IMR-90 (cell line): ENCODE data around the gene EREG. TPM values are rescaled to one million over a fixed set of nuclear protein-coding genes. Genes with fewer than 3 reads are reported as not detected.

Experiments used
- ATAC-seq: fragments of 200-7000 bp; cut with Tn5 transposase; 2 replicates; pipeline ENCODE4 v1.9.1; 2020; ENCODE audit warnings: low read depth, mild to moderate bottlenecking, moderate library complexity
- BruUV-seq: library from RNA; stranded (reverse); fragments of 400-500 nt; replicated peaks from 2 replicates; lab custom pipeline; 2021; lab: Mats Ljungman, UMichigan
- CTCF ChIA-PET: fragments of 300-600 bp; formaldehyde crosslinking; extraction: SDS; loops from one replicate; lab custom pipeline; 2021; ENCODE audit warnings: antibody characterized with exemption; lab: Yijun Ruan, JAX
- POLR2A ChIA-PET: fragments of 300-600 bp; sonication (Branson Sonifier 250); formaldehyde crosslinking; loops from one replicate; lab custom pipeline; 2022; ENCODE audit warnings: antibody characterized with exemption; ENCODE audit not compliant: unreplicated experiment; lab: Charles Lee
- DNase-seq: peaks from one replicate; pipeline ENCODE4 v3.0.0; 2013
- H2AFZ ChIP-seq: replicated peaks from 2 replicates; pipeline ENCODE3; 2013; ENCODE audit warnings: low read length, mild to moderate bottlenecking; ENCODE audit not compliant: poor library complexity
- H2AK5ac ChIP-seq: 2 replicates; pipeline ENCODE4 v1.6.1; 2013; ENCODE audit warnings: low read depth, low read length, inconsistent platforms
- H2AK9ac ChIP-seq: replicated peaks from 2 replicates; pipeline ENCODE3; 2013; ENCODE audit warnings: mild to moderate bottlenecking, low read depth, low read length, moderate library complexity; ENCODE audit not compliant: poor library complexity
- H2BK120ac ChIP-seq: 2 replicates; pipeline ENCODE4 v1.6.1; 2013; ENCODE audit warnings: low read depth, low read length, inconsistent platforms
- H2BK15ac ChIP-seq: 3 replicates; pipeline ENCODE4 v1.6.1; 2013; ENCODE audit warnings: low read depth, low read length, inconsistent platforms
- H2BK20ac ChIP-seq: 2 replicates; pipeline ENCODE4 v1.6.1; 2013; ENCODE audit warnings: low read depth, mild to moderate bottlenecking, inconsistent platforms, low read length, moderate library complexity
- H2BK5ac ChIP-seq: 2 replicates; pipeline ENCODE4 v1.6.1; 2013; ENCODE audit warnings: mild to moderate bottlenecking, low read depth, low read length, inconsistent platforms; ENCODE audit not compliant: poor library complexity, severe bottlenecking
- H3K14ac ChIP-seq: replicated peaks from 2 replicates; pipeline ENCODE4 v1.6.1; 2013; ENCODE audit warnings: low read depth, low read length, inconsistent platforms
- H3K18ac ChIP-seq: 2 replicates; pipeline ENCODE4 v1.6.1; 2013; ENCODE audit warnings: low read depth, low read length, control low read depth
- H3K23ac ChIP-seq: 2 replicates; pipeline ENCODE4 v1.6.1; 2013; ENCODE audit warnings: low read depth, low read length, inconsistent platforms
- H3K27ac ChIP-seq: 2 replicates; pipeline ENCODE4 v1.5.1; 2013; ENCODE audit warnings: mild to moderate bottlenecking, control low read depth, low read length; ENCODE audit not compliant: insufficient read depth
- H3K27me3 ChIP-seq: 2 replicates; pipeline ENCODE4 v1.6.1; 2013; ENCODE audit warnings: low read length; ENCODE audit not compliant: control insufficient read depth, insufficient read depth
- H3K36me3 ChIP-seq: 2 replicates; pipeline ENCODE4 v1.6.1; 2013; ENCODE audit warnings: low read length, mixed read lengths; ENCODE audit not compliant: control insufficient read depth, insufficient read depth
- H3K4ac ChIP-seq: 2 replicates; pipeline ENCODE4 v1.6.1; 2013; ENCODE audit warnings: low read depth, low read length, inconsistent platforms
- H3K4me1 ChIP-seq: 2 replicates; pipeline ENCODE4 v1.6.1; 2013; ENCODE audit warnings: low read length, mixed read lengths; ENCODE audit not compliant: control insufficient read depth, insufficient read depth
- H3K4me2 ChIP-seq: 2 replicates; pipeline ENCODE4 v1.6.1; 2013; ENCODE audit warnings: low read depth, mild to moderate bottlenecking, control low read depth, low read length, moderate library complexity
- H3K4me3 ChIP-seq: 2 replicates; pipeline ENCODE4 v1.5.1; 2013; ENCODE audit warnings: low read depth, mild to moderate bottlenecking, control low read depth, low read length, moderate library complexity; ENCODE audit not compliant: insufficient read depth
- H3K56ac ChIP-seq: 2 replicates; pipeline ENCODE4 v1.6.1; 2013; ENCODE audit warnings: low read length, inconsistent platforms; ENCODE audit not compliant: insufficient read depth; ENCODE audit errors: extremely low read depth
- H3K79me1 ChIP-seq, 2 experiments: 2 replicates each; pipeline ENCODE4 v1.6.1; 2013; ENCODE audit warnings: low read length in 2 of 2, inconsistent platforms in 1 of 2, low read depth in 1 of 2
- H3K9ac ChIP-seq: 2 replicates; pipeline ENCODE4 v1.6.1; 2013; ENCODE audit warnings: low read depth, low read length, control low read depth
- H3K9me1 ChIP-seq: 2 replicates; pipeline ENCODE4 v1.6.1; 2013; ENCODE audit warnings: low read length, inconsistent platforms; ENCODE audit not compliant: insufficient read depth
- H3K9me3 ChIP-seq: 2 replicates; pipeline ENCODE4 v1.6.1; 2013; ENCODE audit warnings: low read length; ENCODE audit not compliant: control insufficient read depth, insufficient read depth
- H4K20me1 ChIP-seq: 2 replicates; pipeline ENCODE4 v1.6.1; 2013; ENCODE audit warnings: low read length, inconsistent platforms; ENCODE audit not compliant: insufficient read depth
- H4K5ac ChIP-seq: 2 replicates; pipeline ENCODE4 v1.6.1; 2013; ENCODE audit warnings: mild to moderate bottlenecking, low read depth, low read length, control low read depth
- H4K8ac ChIP-seq, 2 experiments: 2 replicates each; pipeline ENCODE4 v1.6.1; 2013; ENCODE audit warnings: low read depth in 2 of 2, low read length in 2 of 2, control low read depth in 1 of 2, inconsistent platforms in 1 of 2
- H4K91ac ChIP-seq: 2 replicates; pipeline ENCODE4 v1.6.1; 2013; ENCODE audit warnings: low read depth, low read length, inconsistent platforms; ENCODE audit not compliant: insufficient read depth
- BHLHE40 ChIP-seq: fragments of 150-350 bp; IDR thresholded peaks from 2 replicates; pipeline ENCODE4 v1.6.1; 2016; ENCODE audit warnings: mild to moderate bottlenecking, low read depth, low read length
- CHD1 ChIP-seq: IDR thresholded peaks from 2 replicates; pipeline ENCODE4 v1.6.1; 2012; ENCODE audit warnings: low read depth, low read length, improper control_type of control experiment
- CTCF ChIP-seq: conservative IDR thresholded peaks from 2 replicates; pipeline ENCODE4 v1.5.1; 2012; ENCODE audit warnings: mild to moderate bottlenecking, low read depth, low read length, improper control_type of control experiment
- POLR2A ChIP-seq: IDR thresholded peaks from 2 replicates; pipeline ENCODE4 v1.6.1; 2012; ENCODE audit warnings: mild to moderate bottlenecking, low read depth, low read length
- RAD21 ChIP-seq: IDR thresholded peaks from 2 replicates; pipeline ENCODE4 v1.6.1; 2012; ENCODE audit warnings: low read length, improper control_type of control experiment
- RCOR1 ChIP-seq: IDR thresholded peaks from 2 replicates; pipeline ENCODE4 v1.6.1; 2012; ENCODE audit warnings: mild to moderate bottlenecking, low read length, improper control_type of control experiment; ENCODE audit not compliant: insufficient replicate concordance
- RFX5 ChIP-seq: IDR thresholded peaks from 2 replicates; pipeline ENCODE4 v1.8.0; 2012; ENCODE audit warnings: low read depth, mild to moderate bottlenecking, low read length, moderate library complexity
- SMC3 ChIP-seq: fragments of 150-350 bp; IDR thresholded peaks from 2 replicates; pipeline ENCODE4 v1.6.1; 2016; ENCODE audit warnings: low read depth, mild to moderate bottlenecking, antibody characterized with exemption, low read length, moderate library complexity
- WGBS, 2 experiments: methylation state at CpG; one replicate each; pipeline versions ENCODE4 v1.1.5 to v1.1.7; 2013; ENCODE audit warnings: missing lambda C conversion rate in 2 of 2; ENCODE audit not compliant: insufficient read length in 1 of 2; ENCODE audit errors: extremely low coverage in 2 of 2; 5-methylcytosine and 5-hydroxymethylcytosine counted together
- dilution Hi-C: fragments of 300-500 bp; cut with HindIII; formaldehyde crosslinking; loops from one replicate; pipeline ENCODE4 v1.14.3; 2018; ENCODE audit warnings: low sequenced_read_pairs; ENCODE audit not compliant: unreplicated experiment
- in situ Hi-C: fragments of 300-500 bp; cut with MboI; formaldehyde crosslinking; loops from 3 replicates; pipeline ENCODE4 v1.14.3; 2019; ENCODE audit warnings: low sequenced_read_pairs, inconsistent platforms, mixed read lengths
- intact Hi-C: fragments of 100-400 bp; cut with micrococcal nuclease; formaldehyde crosslinking; loops from 2 replicates; pipeline ENCODE4 v1.10.0; 2022
- polyA plus RNA-seq, 3 experiments: library from polyadenylated mRNA; depleted of rRNA; stranded (reverse); fragments of >200 nt; gene quantifications; 2 replicates each; pipeline ENCODE4 v1.2.3, GENCODE V29; 2012; ENCODE audit warnings: low replicate concordance in 1 of 3
- total RNA-seq: library from RNA; depleted of rRNA; stranded (reverse); fragments of >200 nt; gene quantifications from 2 replicates; pipeline ENCODE4 v1.2.3, GENCODE V29; 2012

The EREG gene
- total and polyA plus RNA-seq, 2 of the 4 experiments (the other 2 are of a cell fraction), result 0.26 to 0.36 TPM

GRCh38 chr4:74370912-74371311 lies 6.0 kb downstream of the EREG start:
- H4K5ac ChIP-seq, result no peak overlapping the region
- H3K23ac ChIP-seq, result no peak overlapping the region
- H2AK5ac ChIP-seq, result no peak overlapping the region
- dilution Hi-C loops, result no loop called here
- DNase-seq, result peak; percentile 64
- no CpG with 5 or more reads among the region's 1 CpG for WGBS, 2 experiments
- H2AK9ac ChIP-seq, result no peak overlapping the region
- H3K18ac ChIP-seq, result no peak overlapping the region
- no peaks in the 10 kb centered on the region for H3K4me1 ChIP-seq
- no peak overlapping the region for H2BK15ac ChIP-seq
- ATAC-seq, result peak; percentile 99
- H4K91ac ChIP-seq, result no peak overlapping the region
- POLR2A ChIA-PET, result no interaction called here
- no peak overlapping the region for H2BK120ac ChIP-seq
- H2BK5ac ChIP-seq, result no peak overlapping the region
- H3K9ac ChIP-seq, result no peak overlapping the region
- no peak overlapping the region for H2AFZ ChIP-seq
- no peak overlapping the region for H2BK20ac ChIP-seq
- no peaks in the 10 kb centered on the region for H4K20me1 ChIP-seq
- no peaks in the 10 kb centered on the region; the same call in 1 of the 2 replicates for H3K36me3 ChIP-seq
- H3K9me1 ChIP-seq, result no peaks in the 10 kb centered on the region
- H3K14ac ChIP-seq, result no peak overlapping the region
- H3K9me3 ChIP-seq, result no peaks in the 10 kb centered on the region
- in situ Hi-C loops, result loop anchor here (5.0 kb wide), 1 partner anchor 301 kb away; no protein-coding TSS in a partner anchor
- H3K27me3 ChIP-seq, result no peaks in the 10 kb centered on the region
- H3K4ac ChIP-seq, result no peak overlapping the region
- intact Hi-C loops, result loop anchor here (1.0 to 2.0 kb wide), 3 partner anchors 50 to 304 kb away; no protein-coding TSS in a partner anchor
- no peaks in the 10 kb centered on the region for H3K79me1 ChIP-seq
- BruUV-seq, result no TSS peak
- H4K8ac ChIP-seq, result no peak overlapping the region
- H3K56ac ChIP-seq, result no peak overlapping the region
- H3K27ac ChIP-seq, result no peak overlapping the region
- H3K4me3 ChIP-seq, result no peak overlapping the region
- CTCF ChIA-PET, result interaction anchor here (1.0 to 2.2 kb wide), 7 partner anchors 11 to 305 kb away, joined by 3 to 15 read pairs (median 5); no protein-coding TSS in a partner anchor
- TF ChIP-seq BHLHE40 (no peak), CHD1 (no peak), CTCF (peak; percentile 78), SMC3 (peak; percentile 87), POLR2A (no peak), RFX5 (no peak), RCOR1 (no peak), RAD21 (peak; percentile 83)
- no peak overlapping the region for H3K4me2 ChIP-seq
